ENCODE results near the gene ITGB2.

Gene ITGB2

DNA sequence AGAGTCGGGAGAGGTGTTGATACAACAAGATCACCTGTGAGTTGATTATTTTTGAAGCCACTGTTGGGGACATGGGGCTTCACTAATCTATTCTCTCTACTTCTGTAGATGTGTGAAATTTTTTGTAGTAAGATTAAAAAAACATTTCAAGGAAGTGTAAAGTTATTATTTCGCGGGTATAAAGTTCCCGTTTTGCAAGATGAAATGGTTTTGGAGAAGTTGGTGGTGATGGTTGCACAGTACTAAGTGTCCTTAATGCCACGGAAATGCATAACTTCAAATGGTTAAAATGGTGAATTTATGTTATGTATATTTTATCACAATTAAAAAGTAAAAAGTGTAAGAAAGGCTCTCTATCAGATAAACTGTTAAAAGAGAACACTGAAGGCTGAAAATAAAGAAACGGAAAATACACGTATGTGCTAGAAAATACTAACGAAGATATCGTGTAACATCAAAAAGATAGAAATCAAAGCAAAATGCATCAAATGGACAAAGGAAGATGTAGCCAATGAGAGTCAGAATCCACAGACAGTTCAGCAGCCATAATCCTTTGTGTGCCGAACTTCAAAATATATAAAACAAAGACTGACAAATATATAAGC, 2.9 kb upstream of the ITGB2 start:
- TF ChIP-seq, protein P1, sequence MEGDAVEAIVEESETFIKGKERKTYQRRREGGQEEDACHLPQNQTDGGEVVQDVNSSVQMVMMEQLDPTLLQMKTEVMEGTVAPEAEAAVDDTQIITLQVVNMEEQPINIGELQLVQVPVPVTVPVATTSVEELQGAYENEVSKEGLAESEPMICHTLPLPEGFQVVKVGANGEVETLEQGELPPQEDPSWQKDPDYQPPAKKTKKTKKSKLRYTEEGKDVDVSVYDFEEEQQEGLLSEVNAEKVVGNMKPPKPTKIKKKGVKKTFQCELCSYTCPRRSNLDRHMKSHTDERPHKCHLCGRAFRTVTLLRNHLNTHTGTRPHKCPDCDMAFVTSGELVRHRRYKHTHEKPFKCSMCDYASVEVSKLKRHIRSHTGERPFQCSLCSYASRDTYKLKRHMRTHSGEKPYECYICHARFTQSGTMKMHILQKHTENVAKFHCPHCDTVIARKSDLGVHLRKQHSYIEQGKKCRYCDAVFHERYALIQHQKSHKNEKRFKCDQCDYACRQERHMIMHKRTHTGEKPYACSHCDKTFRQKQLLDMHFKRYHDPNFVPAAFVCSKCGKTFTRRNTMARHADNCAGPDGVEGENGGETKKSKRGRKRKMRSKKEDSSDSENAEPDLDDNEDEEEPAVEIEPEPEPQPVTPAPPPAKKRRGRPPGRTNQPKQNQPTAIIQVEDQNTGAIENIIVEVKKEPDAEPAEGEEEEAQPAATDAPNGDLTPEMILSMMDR (IDR thresholded peaks at IDR 0.05) = no peak
- Histone ChIP-seq H3K27me3 (peaks cover 0 to 20% of the 10 kb centered on the region in 2 donors), H3K4me3 (no peak overlapping the region), H3K27ac (no peak overlapping the region), H3K4me1 (peaks cover 0 to 48% (median 26%) of the 10 kb centered on the region in 4 donors), H3K36me3 (no peaks in the 10 kb centered on the region), H3K9me3 (no peaks in the 10 kb centered on the region)
- intact Hi-C loops (cut with DNase I; ENCODE audit: low total_unique reads) = loop anchor here (10.0 kb wide), 1 partner anchor 109 kb away; the partner anchor contains the start of gene SUMO3
- no peak for DNase-seq

DNA sequence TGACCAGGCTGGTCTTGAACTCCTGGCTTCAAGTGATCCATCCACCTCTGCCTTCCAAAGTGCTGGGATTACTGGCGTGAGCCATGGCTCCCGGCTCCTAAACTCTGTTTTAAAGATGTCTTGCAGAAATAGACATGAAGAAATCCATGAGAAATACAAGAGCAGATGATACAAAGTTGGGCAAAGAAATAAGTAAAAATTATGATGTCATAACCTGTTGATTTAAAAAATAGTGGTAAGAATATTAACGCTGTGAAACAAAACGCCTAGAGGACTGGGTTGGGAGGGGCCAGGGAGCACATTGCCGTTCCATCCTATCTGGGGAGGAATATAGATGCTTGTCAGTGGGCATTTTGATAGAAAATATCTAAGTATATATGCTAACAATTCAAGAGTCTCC, 1.2 kb upstream of the ITGB2 start:
- no peak overlapping the region for H3K27ac ChIP-seq
- TF ChIP-seq, protein P1 (IDR thresholded peaks at IDR 0.05) = no peak
- H3K4me1 ChIP-seq = peaks cover 0 to 33% (median 18%) of the 10 kb centered on the region in 4 donors
- no peaks in the 10 kb centered on the region for H3K9me3 ChIP-seq
- intact Hi-C loops (cut with DNase I; ENCODE audit: low total_unique reads) = loop anchor here (10.0 kb wide), 1 partner anchor 107 kb away; the partner anchor contains the start of gene SUMO3
- peaks cover 0 to 31% of the 10 kb centered on the region in 2 donors for H3K27me3 ChIP-seq
- no peak for DNase-seq
- H3K4me3 ChIP-seq = no peak overlapping the region
- no peaks in the 10 kb centered on the region for H3K36me3 ChIP-seq

DNA sequence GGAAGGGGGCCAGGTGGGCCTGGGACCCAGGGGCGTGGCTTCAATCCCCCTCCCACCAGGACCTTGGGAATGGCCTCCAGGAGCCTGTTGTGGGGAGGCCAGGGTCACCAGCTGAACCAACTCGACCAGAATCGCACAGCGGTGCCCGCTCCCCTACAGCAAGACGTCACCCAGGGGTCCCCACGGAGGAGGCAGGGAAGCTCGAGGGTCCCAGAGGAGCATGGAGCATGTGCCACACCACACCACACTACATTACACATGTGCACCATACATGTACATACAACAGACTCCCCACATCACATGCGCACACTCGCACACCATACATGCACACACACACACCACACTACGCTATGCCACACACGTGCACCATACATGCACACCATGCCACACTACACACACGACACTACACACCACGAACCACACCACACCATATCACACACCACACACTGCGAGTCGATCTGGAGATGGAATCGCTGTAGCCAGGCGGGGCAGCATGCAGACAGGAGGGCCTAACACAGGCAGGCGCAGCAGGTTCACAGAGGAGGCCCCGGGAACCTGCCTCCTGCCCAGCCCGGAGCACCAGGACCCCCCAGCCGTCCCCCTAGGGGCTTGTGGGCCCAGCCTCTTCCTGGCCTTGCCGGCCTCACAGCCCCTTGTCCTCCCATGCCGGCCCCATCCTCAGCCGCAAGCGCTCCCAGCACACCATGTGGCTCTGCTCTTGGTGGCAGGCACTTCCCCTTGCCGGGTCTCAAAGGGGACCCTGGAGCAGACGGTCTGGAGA, 596 bp downstream of the ITGB2 start:
- Histone ChIP-seq H3K4me1 (peaks cover 0 to 18% (median 9%) of the 10 kb centered on the region in 4 donors), H3K36me3 (no peaks in the 10 kb centered on the region), H3K9me3 (no peaks in the 10 kb centered on the region), H3K27me3 (peaks cover 0 to 31% of the 10 kb centered on the region in 2 donors), H3K27ac (no peak overlapping the region), H3K4me3 (peak overlapping the region; percentile 30 to 34)
- TF ChIP-seq, protein P1 (IDR thresholded peaks at IDR 0.05) = no peak
- intact Hi-C loops (cut with DNase I; ENCODE audit: low total_unique reads) = loop anchor here (10.0 kb wide), 1 partner anchor 105 kb away; the partner anchor contains the start of gene SUMO3
- no peak for DNase-seq

DNA sequence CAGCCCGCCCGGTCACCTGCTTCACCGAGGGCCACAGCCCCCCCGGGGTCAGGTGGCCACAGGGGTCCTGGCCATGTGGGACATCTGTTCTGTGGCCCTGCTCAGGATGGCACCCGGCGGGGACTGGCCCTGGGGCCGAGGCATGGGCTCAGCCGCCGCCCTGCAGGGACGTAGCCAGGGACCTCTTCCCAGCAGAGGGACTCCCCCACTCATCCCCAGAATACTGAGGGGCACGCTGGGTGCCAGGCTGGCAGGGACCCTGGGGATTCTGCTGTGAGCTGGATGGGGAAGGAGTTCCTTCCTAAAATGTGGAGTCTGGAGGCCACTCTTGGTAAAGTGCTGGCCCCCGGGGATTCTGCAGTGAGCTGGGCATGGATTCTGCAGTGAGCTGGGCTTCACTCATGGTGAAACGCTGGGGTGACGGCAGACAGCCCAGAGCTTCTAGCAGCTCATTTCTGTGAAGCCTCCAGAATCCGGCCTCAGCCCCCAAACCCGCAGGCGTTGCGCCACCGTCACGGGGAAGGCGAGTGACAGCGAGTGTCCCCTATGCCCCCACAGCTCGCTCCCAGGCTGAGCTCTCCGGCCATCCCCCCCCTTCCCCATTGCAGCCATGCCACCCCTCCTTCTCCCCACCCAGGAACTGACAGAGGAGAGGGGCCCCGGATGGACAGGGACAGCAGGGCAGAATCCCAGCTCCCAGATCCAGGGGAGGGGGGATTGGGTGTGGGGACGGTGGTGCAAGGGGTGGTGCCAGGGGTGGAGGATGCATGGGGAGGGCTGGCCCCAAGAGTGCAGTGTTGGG, 1.4 kb downstream of the ITGB2 start:
- intact Hi-C loops (cut with DNase I; ENCODE audit: low total_unique reads) = no loop called here
- TF ChIP-seq, protein P1 (IDR thresholded peaks at IDR 0.05) = no peak
- Histone ChIP-seq H3K36me3 (no peaks in the 10 kb centered on the region), H3K4me3 (peak overlapping the region; percentile 30 to 34), H3K27ac (no peak overlapping the region), H3K9me3 (no peaks in the 10 kb centered on the region), H3K4me1 (peaks cover 0 to 10% (median 3%) of the 10 kb centered on the region in 4 donors), H3K27me3 (peaks cover 0 to 31% of the 10 kb centered on the region in 2 donors)
- no peak for DNase-seq

DNA sequence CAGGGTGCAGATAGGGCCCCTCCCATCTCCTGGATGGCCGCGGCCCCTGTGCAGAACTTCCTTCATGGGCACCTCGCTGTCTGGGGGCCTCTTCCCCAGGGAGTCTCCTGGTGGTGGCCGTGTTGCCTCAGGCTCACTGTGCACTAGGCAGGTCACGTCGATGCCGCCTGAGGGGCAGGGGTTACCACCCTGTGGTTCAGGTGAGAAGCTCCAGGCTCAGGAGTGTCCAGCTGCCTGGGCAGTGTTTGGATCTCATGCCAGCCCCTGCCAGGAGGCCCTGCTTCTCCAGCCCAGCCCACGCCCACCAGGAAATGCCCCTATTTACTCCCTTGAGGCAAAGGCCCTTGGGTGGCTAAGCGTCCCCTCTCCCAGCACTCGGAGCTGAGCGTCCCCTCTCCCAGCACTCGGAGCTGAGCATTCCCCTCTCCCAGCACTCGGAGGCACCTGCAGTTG, 2.1 kb downstream of the ITGB2 start:
- Histone ChIP-seq H3K36me3 (no peaks in the 10 kb centered on the region), H3K27me3 (peaks cover 0 to 31% of the 10 kb centered on the region in 2 donors), H3K9me3 (no peaks in the 10 kb centered on the region), H3K4me3 (no peak overlapping the region), H3K4me1 (peaks cover 0 to 10% (median 3%) of the 10 kb centered on the region in 4 donors), H3K27ac (no peak overlapping the region)
- no peak for DNase-seq
- TF ChIP-seq, protein P1 (IDR thresholded peaks at IDR 0.05) = no peak
- intact Hi-C loops (cut with DNase I; ENCODE audit: low total_unique reads) = no loop called here
